ENCODE data around the gene TRABD. TPM values are rescaled to one million over a fixed set of nuclear protein-coding genes. Genes with fewer than 3 reads are reported as not detected.

Gene TRABD
- total RNA-seq, 1 donor from 2014 or later, result 21.0 TPM

GRCh38 chr22:50226875-50227165 is 41.1 kb downstream of the TRABD start:
- no peak for DNase-seq
- intact Hi-C loops (cut with micrococcal nuclease), result no loop called here
- TF ChIP-seq, protein P1, sequence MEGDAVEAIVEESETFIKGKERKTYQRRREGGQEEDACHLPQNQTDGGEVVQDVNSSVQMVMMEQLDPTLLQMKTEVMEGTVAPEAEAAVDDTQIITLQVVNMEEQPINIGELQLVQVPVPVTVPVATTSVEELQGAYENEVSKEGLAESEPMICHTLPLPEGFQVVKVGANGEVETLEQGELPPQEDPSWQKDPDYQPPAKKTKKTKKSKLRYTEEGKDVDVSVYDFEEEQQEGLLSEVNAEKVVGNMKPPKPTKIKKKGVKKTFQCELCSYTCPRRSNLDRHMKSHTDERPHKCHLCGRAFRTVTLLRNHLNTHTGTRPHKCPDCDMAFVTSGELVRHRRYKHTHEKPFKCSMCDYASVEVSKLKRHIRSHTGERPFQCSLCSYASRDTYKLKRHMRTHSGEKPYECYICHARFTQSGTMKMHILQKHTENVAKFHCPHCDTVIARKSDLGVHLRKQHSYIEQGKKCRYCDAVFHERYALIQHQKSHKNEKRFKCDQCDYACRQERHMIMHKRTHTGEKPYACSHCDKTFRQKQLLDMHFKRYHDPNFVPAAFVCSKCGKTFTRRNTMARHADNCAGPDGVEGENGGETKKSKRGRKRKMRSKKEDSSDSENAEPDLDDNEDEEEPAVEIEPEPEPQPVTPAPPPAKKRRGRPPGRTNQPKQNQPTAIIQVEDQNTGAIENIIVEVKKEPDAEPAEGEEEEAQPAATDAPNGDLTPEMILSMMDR (IDR thresholded peaks at IDR 0.05; ENCODE audit: borderline replicate concordance), result no peak

DNA sequence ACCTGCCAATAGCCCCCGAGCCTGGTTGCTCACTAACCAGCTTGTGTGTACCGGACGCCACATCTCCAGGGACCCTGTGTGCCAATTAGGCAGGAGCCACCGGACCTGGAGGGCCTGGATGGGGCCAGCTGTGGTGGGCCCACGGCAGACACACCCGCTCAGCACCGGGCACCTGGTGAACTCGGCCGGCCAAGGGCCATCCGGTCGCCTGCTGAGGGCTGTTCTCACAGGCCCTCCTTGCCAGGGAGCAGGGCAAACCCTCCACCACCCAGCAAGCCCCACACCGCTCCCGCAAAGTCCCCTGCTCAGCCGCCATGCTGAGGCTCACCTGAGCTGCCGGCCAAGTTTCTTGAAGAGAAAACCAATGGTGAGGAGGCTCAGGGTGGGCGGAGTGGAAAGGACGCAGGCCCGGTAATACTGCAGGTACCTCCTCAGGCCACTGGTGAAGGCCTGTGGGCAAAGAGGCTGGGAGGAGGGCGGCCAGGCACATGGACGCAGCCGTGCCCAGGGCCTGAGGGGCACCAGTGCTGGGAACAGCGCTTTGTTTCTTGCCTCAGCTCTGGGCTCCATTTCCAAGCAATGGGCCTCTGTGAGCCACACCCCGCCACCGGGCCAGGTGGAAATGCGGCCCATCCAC is 42.0 kb downstream of the TRABD start:
- intact Hi-C loops (cut with micrococcal nuclease), result no loop called here
- Histone ChIP-seq H3K4me3 (no peak overlapping the region), H3K27me3 (ENCODE audit: low read depth) (no peaks in the 10 kb centered on the region), H3K27ac (replicated peaks) (no peak overlapping the region), H3K4me1 (no peaks in the 10 kb centered on the region), H3K9me3 (replicated peaks) (no peaks in the 10 kb centered on the region), H3K36me3 (peaks cover 72% of the 10 kb centered on the region)
- no peak for DNase-seq
- TF ChIP-seq, protein P1 (IDR thresholded peaks at IDR 0.05; ENCODE audit: borderline replicate concordance), result no peak

More at GRCh38 chr22:50226875-50227165, 41.1 kb downstream of the TRABD start:
- H3K27me3 ChIP-seq (ENCODE audit: low read depth), result no peaks in the 10 kb centered on the region
- H3K36me3 ChIP-seq, result peaks cover 72% of the 10 kb centered on the region
- H3K4me1 ChIP-seq, result no peaks in the 10 kb centered on the region
- H3K27ac ChIP-seq (replicated peaks), result no peak overlapping the region
- H3K9me3 ChIP-seq (replicated peaks), result no peaks in the 10 kb centered on the region
- H3K4me3 ChIP-seq, result no peak overlapping the region

GRCh38 chr22:50228366-50228765 is 42.7 kb downstream of the TRABD start:
- no peak for DNase-seq
- intact Hi-C loops (cut with micrococcal nuclease), result no loop called here
- Histone ChIP-seq H3K4me1 (no peaks in the 10 kb centered on the region), H3K36me3 (peaks cover 72% of the 10 kb centered on the region), H3K27me3 (ENCODE audit: low read depth) (no peaks in the 10 kb centered on the region), H3K9me3 (replicated peaks) (no peaks in the 10 kb centered on the region), H3K27ac (replicated peaks) (no peak overlapping the region), H3K4me3 (no peak overlapping the region)
- TF ChIP-seq, protein P1 (IDR thresholded peaks at IDR 0.05; ENCODE audit: borderline replicate concordance), result no peak

- no peak overlapping the region for H3K27ac ChIP-seq (replicated peaks)
- no peaks in the 10 kb centered on the region for H3K9me3 ChIP-seq (replicated peaks)
- H3K36me3 ChIP-seq, result peaks cover 64% of the 10 kb centered on the region
- H3K4me3 ChIP-seq, result no peak overlapping the region
- no peaks in the 10 kb centered on the region for H3K4me1 ChIP-seq
- intact Hi-C loops (cut with micrococcal nuclease), result no loop called here
- DNase-seq, result no peak
- TF ChIP-seq, protein P1 (IDR thresholded peaks at IDR 0.05; ENCODE audit: borderline replicate concordance), result no peak
- no peaks in the 10 kb centered on the region for H3K27me3 ChIP-seq (ENCODE audit: low read depth)
These were observed 43.7 kb downstream of the TRABD start for GRCh38 chr22:50229370-50229769.

- peaks cover 46% of the 10 kb centered on the region for H3K36me3 ChIP-seq
- no peak overlapping the region for H3K27ac ChIP-seq (replicated peaks)
- H3K4me3 ChIP-seq, result no peak overlapping the region
- intact Hi-C loops (cut with micrococcal nuclease), result no loop called here
- DNase-seq, result no peak
- H3K9me3 ChIP-seq (replicated peaks), result no peaks in the 10 kb centered on the region
- H3K27me3 ChIP-seq (ENCODE audit: low read depth), result no peaks in the 10 kb centered on the region
- H3K4me1 ChIP-seq, result no peaks in the 10 kb centered on the region
- TF ChIP-seq, protein P1 (IDR thresholded peaks at IDR 0.05; ENCODE audit: borderline replicate concordance), result no peak
These were observed 46.9 kb downstream of the TRABD start for GRCh38 chr22:50232481-50233151.
